Fibroblast of skin of right biceps (primary cell): ENCODE measurements around the gene TMEM145.
A peak's percentile ranks its signal among the peaks of the same experiment; 100 is the strongest.

Experiments
- DNase-seq: peaks from one replicate; pipeline ENCODE4 v3.0.0-alpha.2; 2013

Gene TMEM145

GRCh38 chr19:42278452-42279154, 34.5 kb upstream of the TMEM145 start:
- DNase-seq = no peak

DNA sequence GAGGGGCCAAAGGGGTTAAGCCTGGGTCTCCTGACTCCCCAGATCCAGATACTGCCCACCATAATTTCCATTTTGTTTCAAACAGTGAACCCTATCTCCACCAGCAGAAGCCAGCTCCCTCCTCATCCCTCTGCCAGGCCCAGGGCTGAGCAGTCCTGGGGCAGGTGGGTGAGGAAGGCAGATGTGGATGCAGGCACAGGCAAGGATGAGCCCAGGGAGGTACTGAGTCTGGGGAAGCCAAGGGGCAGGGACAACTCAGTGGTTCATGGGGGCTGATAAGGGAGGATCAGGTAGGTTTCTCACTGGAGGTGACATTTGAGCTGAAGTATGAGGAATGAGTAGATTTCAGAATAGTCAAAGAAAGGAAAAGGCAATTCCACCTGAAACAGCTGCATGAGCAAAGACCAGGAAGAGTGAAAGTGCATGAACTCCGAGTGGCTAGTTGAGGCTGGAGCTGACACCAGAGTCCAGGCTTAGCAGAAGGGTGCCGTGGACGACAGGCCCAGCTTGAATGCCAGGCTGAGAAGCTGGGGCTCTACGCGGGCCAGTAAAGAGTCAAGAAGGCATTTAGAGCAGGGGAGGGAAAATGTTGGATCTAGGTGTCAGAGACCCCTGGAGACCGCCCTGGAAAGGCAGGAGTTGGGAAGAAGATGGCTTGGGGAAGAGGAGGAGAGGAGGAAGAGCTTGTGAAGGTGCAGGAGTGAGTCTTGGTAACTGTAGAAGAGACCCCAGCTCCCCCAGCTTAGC, 33.8 kb upstream of the TMEM145 start:
- DNase-seq = no peak

- DNase-seq = peak; percentile 96
Observed at GRCh38 chr19:42279902-42280814, 33.0 kb upstream of the TMEM145 start.

- DNase-seq = peak; percentile 88
Observed at GRCh38 chr19:42280815-42281145, 32.3 kb upstream of the TMEM145 start.

- DNase-seq = peak; percentile 67
Observed at GRCh38 chr19:42281146-42281826, 31.8 kb upstream of the TMEM145 start.

DNA sequence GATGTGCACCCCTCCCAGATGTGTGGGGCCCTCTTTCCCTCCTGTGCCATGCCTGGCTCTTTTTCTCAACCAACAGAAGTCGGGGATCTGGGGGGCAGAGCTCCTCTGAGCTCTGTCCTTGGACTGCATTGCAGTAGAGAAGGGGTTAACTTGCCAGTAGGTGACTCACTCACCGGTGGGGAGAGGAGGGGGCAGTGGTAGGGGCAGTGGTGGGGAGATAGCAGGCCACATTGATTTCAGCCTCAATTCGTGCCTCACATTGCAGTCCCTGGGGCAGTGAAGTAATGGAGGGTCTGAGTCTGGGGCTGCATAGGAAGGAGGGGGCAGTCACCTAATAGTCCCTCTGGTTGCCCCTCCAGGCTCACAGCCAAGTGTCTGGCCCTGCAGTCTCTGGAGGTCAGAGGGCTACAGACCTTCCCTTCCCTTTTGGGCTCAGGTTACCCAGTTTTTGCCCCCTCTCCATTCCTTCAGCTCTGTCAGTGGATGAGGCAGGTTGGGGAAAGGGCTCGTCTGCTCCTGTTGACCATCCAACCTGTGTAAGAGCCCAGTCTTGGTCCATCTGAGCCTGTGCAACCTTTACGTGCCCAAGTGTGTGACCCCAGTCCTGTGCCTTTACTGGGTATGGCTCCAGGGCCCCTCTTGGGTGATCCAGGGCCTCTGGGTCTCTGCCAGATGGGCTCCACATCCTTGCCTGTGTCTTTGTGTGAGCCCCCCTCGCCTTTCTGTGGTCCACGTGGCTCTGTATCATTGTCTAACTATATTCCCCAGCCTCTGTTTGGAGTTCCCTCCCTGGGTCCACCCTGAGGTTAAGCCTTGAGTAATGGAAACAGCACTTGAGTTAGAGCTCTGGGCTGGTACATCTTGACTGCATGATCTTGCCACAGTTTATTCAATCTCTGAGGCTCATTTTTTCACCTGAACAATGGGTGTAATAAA, 31.0 kb upstream of the TMEM145 start:
- DNase-seq = peak; percentile 77

DNA sequence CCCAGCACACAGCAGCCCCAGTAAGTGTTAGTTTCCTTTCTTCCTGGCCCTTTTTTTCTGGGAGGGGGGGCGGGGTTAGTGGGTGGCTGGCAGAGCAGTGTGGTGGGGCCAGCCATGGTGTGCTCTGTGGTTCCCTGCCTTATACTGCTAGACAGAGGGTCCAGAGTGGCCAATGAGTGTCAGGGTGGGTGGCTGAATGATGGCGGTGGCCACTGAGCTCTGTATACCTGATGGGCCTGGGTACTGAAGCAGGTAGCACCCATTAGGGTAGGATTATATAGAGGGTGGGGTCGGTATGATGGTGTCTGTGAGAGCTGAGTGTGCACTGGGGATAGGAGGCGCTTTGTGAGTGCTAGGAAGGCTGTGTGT, 30.3 kb upstream of the TMEM145 start:
- no peak for DNase-seq

- peak; percentile 97 for DNase-seq
Observed at GRCh38 chr19:42283188-42284065, 29.7 kb upstream of the TMEM145 start.

DNA sequence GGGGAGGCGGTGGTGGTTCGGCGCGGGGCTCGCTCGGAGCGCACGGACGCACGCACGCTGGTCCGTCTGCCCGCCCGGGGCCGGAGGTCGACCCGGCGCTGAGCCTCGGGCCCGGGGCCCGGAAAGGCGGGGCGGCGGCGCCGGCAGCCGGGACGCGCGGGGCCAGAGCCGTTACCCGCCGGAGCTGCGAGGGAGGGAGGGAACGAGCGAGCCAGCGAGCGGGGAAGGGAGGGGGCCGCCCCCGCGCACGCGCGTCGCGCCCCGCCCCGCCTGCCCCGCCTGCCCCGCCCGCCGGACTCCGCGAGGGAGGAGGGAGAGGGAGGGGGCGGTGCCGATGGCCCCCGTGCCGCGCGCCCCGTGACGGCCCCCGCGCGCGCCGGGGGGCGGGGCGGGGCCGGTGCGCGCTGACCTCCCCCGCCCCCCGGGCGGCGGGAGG, 29.0 kb upstream of the TMEM145 start:
- peak; percentile 87 for DNase-seq

- DNase-seq = no peak
Observed at GRCh38 chr19:42284591-42285341, 28.3 kb upstream of the TMEM145 start.

GRCh38 chr19:42285541-42285941, 27.6 kb upstream of the TMEM145 start:
- DNase-seq = no peak

GRCh38 chr19:42285988-42286348, 27.1 kb upstream of the TMEM145 start:
- no peak for DNase-seq

DNA sequence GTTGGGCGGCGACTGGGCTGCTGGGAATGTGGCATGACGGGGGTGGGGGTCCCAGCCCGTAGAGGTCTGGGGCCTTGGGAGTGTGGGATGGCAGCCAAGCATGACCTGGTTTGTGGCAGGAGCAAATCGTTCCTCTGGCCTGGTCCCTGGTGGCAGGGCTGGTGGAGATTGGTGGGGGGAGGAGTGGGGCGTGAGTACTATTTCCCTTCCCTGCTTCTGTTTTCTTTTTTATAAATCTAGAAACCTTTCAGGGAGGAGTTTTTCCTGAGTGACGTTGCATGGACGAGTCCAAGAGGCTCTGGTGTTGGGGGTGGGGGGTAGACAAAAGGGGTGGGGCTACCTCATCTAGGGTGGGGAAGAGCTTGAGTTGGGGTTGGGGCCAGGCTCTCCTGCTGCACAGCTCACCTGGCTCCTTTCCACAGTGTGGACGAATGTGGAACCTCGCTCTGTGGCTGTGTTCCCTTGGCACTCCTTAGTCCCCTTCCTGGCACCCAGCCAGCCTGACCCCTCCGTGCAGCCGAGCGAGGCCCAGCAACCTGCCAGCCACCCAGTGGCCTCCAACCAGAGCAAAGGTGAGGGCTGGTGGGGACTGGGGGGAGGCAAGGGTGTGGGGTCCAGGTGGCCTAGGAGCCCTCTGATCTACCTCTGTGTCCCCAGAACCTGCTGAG, 26.6 kb upstream of the TMEM145 start:
- DNase-seq = peak; percentile 70

GRCh38 chr19:42287017-42287826, 25.9 kb upstream of the TMEM145 start:
- DNase-seq = no peak

GRCh38 chr19:42287827-42288107, 25.3 kb upstream of the TMEM145 start:
- DNase-seq = no peak

GRCh38 chr19:42288387-42288786, 24.7 kb upstream of the TMEM145 start:
- DNase-seq = no peak

DNA sequence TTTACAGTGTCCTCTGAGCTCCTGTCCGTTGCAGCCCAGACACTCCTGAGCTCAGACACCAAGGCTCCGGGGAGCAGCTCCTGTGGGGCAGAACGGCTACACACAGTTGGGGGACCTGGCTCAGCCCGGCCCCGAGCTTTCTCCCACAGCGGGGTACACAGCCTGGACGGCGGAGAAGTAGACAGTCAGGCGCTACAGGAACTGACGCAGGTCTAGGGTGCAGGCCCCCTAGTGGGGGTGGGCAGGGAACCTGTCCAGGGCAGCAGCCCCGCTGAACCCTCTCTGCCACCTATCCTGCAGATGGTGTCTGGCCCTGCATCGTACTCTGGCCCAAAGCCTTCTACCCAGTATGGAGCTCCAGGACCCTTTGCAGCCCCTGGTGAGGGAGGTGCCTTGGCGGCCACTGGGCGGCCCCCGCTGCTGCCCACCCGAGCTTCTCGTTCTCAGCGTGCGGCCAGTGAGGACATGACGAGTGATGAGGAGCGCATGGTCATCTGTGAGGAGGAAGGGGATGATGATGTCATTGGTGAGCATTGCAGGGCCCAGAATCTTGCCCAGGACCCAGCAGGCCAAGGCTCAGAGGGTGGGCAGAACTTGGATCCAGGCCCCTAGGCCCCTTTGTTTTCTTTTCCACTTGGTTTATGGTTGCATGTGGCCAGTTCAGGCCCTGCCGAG, 24.1 kb upstream of the TMEM145 start:
- no peak for DNase-seq

- DNase-seq = no peak
Observed at GRCh38 chr19:42289556-42290041, 23.5 kb upstream of the TMEM145 start.
